Psoas muscle (tissue), 8 donors: ENCODE measurements around the gene MLH3. TPM values are rescaled to one million over a fixed set of nuclear protein-coding genes. Genes with fewer than 3 reads are reported as not detected.

Experiments
- ATAC-seq, 4 donors: fragments of 200-7000 bp; cut with Tn5 transposase; one replicate each; pipeline ENCODE4 v1.9.1; 2020; ENCODE audit warnings: moderate library complexity in 3 of 4, mild to moderate bottlenecking in 2 of 4
- DNase-seq, 2 donors: peaks; one replicate each; pipeline ENCODE4 v3.0.0-alpha.2; 2020
- H3K27ac ChIP-seq: fragments of 200-600 bp; one replicate; pipeline ENCODE4 v1.8.0; 2022
- H3K27me3 ChIP-seq, 3 donors: fragments of 200-600 bp in 1 of 3; one replicate each; pipeline versions ENCODE4 v1.6.1 to v1.8.0; 2013 to 2022; ENCODE audit warnings: low read length in 2 of 3, mild to moderate bottlenecking in 2 of 3, moderate library complexity in 1 of 3; ENCODE audit not compliant: insufficient read depth in 3 of 3
- H3K36me3 ChIP-seq, 2 donors: fragments of 200-600 bp in 1 of 2; one replicate each; pipeline versions ENCODE4 v1.6.1 to v1.8.0; 2013 to 2022; ENCODE audit warnings: low read depth in 1 of 2, mild to moderate bottlenecking in 1 of 2, moderate library complexity in 1 of 2; ENCODE audit not compliant: insufficient read depth in 1 of 2
- H3K4me1 ChIP-seq: fragments of 200-600 bp; one replicate; pipeline ENCODE4 v1.8.0; 2022
- H3K4me3 ChIP-seq: fragments of 200-600 bp; one replicate; pipeline ENCODE4 v1.8.0; 2022; ENCODE audit warnings: mild to moderate bottlenecking
- H3K9me3 ChIP-seq: fragments of 200-600 bp; one replicate; pipeline ENCODE4 v1.8.0; 2022
- WGBS, 3 donors: extraction: QIAGEN DNeasy Blood & Tissue Kit; methylation state at CpG; one replicate each; pipeline versions ENCODE4 v1.1.6 to v1.1.7; 2013; 5-methylcytosine and 5-hydroxymethylcytosine counted together
- intact Hi-C, 2 donors: fragments of 100-400 bp; cut with DNase I; formaldehyde crosslinking; loops; one replicate each; pipeline versions ENCODE4 v1.11.0 to v1.14.2; 2022
- polyA plus RNA-seq, 3 donors: library from polyadenylated mRNA; stranded (reverse); fragments of 200-250 nt; gene quantifications; one replicate each; pipeline ENCODE4 v1.2.3, GENCODE V29; 2013
- total RNA-seq, 4 donors: library from RNA; stranded (reverse); fragmentation: NEBNext Ultra II Directional in 2 of 4; extraction: Animal tissue kit (Norgen Biotek cat#: 25700) in 2 of 4; gene quantifications; one replicate each; pipeline versions ENCODE4 v1.2.1 to v1.2.4, GENCODE V29; 2021 to 2023
- TF ChIP-seq, protein P1 (sequence below): fragments of 200-600 bp; IDR thresholded peaks from one replicate; pipeline ENCODE4 v1.8.0; 2022; ENCODE audit warnings: antibody characterized with exemption
- donor health status: healthy with polysubstance abuse.
- donor health status: DM: no; HTN: no; CAD: no; lungs with moderate emphysema.
- donor health status: Bipolar disorder and iron deficiency.
- donor health status: healthy.
- donor health status: DM: yes; HTN: yes; CAD: no.
- donor health status: DM: no; HTN: no; CAD: no.
- donor health status: DM: no; HTN: no; CAD: no.
- donor health status: DM: yes; HTN: yes; CAD: no.

The MLH3 gene
- total and polyA plus RNA-seq, 7 donors: 7.9 to 24.1 (median 15.7) TPM

DNA sequence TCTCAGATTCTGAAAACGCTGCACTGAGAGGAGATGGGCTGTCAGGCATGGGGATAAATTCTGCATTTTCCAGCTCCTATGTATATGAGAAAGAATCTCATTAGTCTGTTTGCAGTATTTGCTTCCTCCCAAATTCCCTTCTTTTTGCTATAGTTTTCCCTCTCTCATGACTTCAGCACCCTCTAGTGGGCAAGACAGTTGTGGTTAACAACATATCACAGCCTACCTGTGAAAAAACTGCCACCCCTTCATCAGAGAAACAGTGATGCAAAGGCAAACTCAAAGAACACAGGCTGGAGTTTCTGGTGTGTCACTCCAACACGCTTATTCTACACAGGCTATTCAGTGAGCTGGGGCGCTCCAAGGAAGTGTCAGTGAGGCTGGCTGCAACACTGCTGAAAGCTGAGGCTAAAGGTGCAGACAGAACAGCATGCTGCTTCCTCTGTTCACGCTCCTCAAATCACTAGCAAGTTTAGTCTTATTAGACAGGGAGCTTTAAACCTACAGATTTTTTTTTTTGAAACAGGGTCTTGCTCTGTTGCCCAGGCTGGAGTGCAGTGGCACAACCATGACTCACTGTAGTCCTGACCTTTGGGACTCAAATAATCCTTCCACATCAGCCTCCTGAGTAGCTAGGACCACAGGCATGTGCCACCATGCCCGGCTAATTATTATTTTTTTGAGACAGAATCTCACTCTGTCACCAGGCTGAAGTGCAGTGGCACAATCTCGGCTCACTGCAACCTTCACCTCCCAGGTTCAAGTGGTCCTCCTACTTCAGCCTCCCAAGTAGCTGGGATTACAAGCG is 37.5 kb upstream of the MLH3 start:
- TF ChIP-seq, protein P1, sequence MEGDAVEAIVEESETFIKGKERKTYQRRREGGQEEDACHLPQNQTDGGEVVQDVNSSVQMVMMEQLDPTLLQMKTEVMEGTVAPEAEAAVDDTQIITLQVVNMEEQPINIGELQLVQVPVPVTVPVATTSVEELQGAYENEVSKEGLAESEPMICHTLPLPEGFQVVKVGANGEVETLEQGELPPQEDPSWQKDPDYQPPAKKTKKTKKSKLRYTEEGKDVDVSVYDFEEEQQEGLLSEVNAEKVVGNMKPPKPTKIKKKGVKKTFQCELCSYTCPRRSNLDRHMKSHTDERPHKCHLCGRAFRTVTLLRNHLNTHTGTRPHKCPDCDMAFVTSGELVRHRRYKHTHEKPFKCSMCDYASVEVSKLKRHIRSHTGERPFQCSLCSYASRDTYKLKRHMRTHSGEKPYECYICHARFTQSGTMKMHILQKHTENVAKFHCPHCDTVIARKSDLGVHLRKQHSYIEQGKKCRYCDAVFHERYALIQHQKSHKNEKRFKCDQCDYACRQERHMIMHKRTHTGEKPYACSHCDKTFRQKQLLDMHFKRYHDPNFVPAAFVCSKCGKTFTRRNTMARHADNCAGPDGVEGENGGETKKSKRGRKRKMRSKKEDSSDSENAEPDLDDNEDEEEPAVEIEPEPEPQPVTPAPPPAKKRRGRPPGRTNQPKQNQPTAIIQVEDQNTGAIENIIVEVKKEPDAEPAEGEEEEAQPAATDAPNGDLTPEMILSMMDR: peak; percentile 76
- peak; percentile 67 to 82 (median 70) for ATAC-seq
- intact Hi-C loops: loop anchor here (1.0 to 10.0 kb wide), 5 partner anchors 144 to 230 kb away; no protein-coding TSS in a partner anchor

DNA sequence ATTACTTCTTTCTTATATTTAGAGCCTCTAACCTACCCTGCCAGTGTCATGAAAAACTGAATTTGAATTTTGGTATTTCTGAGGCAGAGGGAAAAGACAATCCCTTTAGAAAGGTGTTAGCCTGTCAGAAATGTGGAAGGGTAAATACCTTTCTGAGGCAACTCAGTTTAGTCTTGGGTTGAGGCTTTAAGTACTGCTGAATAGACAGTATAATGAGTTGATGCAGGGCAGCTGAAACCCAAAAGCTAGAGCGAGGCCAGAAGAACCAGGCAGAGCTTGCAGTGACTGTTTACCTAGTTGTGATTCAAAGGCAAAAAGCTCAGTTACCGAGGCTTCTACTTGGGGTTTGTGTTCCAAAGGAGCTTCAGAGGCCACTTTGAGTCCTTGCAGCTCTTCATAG is 36.9 kb upstream of the MLH3 start:
- intact Hi-C loops: loop anchor here (1.0 to 10.0 kb wide), 5 partner anchors 143 to 229 kb away; no protein-coding TSS in a partner anchor
- no peak for DNase-seq
- Histone ChIP-seq H3K4me1 (no peaks in the 10 kb centered on the region), H3K27me3 (no peaks in the 10 kb centered on the region), H3K27ac (no peak overlapping the region), H3K36me3 (peaks cover 15 to 100% of the 10 kb centered on the region in 2 donors), H3K4me3 (no peak overlapping the region), H3K9me3 (no peaks in the 10 kb centered on the region)
- ATAC-seq: no peak
- WGBS, 3 donors: 88 to 100% (median 90%) methylated on average over 2 of the region's 2 CpGs
- TF ChIP-seq, protein P1: no peak

More for the DNA sequence above, 37.5 kb upstream of the MLH3 start:
- peaks cover 15 to 100% of the 10 kb centered on the region in 2 donors for H3K36me3 ChIP-seq
- H3K9me3 ChIP-seq: no peaks in the 10 kb centered on the region
- H3K27ac ChIP-seq: no peak overlapping the region
- H3K27me3 ChIP-seq: no peaks in the 10 kb centered on the region
- no peak overlapping the region for H3K4me3 ChIP-seq
- no peak for DNase-seq
- 68 to 71% (median 69%) methylated on average over 7 of the region's 7 CpGs for WGBS, 3 donors
- H3K4me1 ChIP-seq: no peaks in the 10 kb centered on the region

DNA sequence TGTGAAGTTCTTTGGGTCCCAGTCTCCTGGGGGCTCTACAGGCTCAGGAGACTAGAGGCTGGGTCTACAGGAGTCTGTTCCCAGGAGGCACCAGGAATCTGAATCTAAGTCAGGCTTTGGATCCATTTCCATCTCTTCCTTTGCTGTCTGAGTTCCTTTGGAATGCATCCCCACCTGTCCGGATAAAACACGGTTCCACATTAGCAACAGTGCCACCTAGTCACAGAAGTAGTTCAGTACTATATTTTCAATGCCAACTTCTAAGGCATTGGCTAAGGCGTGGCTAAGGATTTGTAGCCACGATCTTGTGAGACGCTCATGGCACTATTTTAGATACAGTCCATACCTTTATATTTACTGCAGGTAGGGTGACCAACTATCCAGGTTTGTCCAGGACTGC is 33.2 kb upstream of the MLH3 start:
- H3K9me3 ChIP-seq: no peaks in the 10 kb centered on the region
- no peaks in the 10 kb centered on the region for H3K27me3 ChIP-seq
- 16 to 40% (median 23%) methylated on average over 5 of the region's 5 CpGs for WGBS, 3 donors
- TF ChIP-seq, protein P1: peak; percentile 34
- no peak overlapping the region for H3K4me3 ChIP-seq
- DNase-seq (no peak), ATAC-seq (peak; percentile 52 to 76 (median 66))
- intact Hi-C loops: loop anchor here in 1 of 2 donors (10.0 kb wide), 1 partner anchor 140 kb away; no protein-coding TSS in a partner anchor
- no peak overlapping the region for H3K27ac ChIP-seq
- no peaks in the 10 kb centered on the region for H3K4me1 ChIP-seq
- peaks cover 12 to 85% of the 10 kb centered on the region in 2 donors for H3K36me3 ChIP-seq

DNA sequence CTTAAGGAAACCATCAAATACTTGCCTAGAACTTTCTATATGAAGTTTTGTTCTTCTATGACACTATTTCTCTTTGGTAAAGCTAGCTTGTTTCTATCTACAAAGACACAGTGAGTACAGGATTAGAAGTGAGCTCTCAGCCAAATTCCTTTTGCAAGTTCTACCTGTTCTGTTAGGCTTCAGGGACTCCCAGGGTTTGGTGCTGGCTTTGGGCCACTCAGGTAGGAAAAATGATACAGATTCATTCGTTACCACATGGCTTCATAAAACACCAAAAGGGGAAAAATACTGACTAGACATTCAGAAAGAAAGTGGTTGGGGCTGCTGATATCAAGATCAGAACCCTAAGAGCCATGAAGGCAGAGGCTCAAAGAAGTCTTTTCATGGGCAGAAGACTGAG is 32.0 kb upstream of the MLH3 start:
- Histone ChIP-seq H3K9me3 (no peaks in the 10 kb centered on the region), H3K27me3 (no peaks in the 10 kb centered on the region), H3K36me3 (peaks cover 12 to 73% of the 10 kb centered on the region in 2 donors), H3K27ac (no peak overlapping the region), H3K4me3 (no peak overlapping the region), H3K4me1 (no peaks in the 10 kb centered on the region)
- TF ChIP-seq, protein P1: no peak
- DNase-seq (no peak), ATAC-seq (no peak)
- intact Hi-C loops: loop anchor here in 1 of 2 donors (10.0 kb wide), 1 partner anchor 138 kb away; no protein-coding TSS in a partner anchor
- 90 to 93% (median 92%) methylated on average over 1 of the region's 1 CpG for WGBS, 3 donors
